Neural cell (in vitro differentiated cells): ENCODE results near the gene ASAH2B. TPM values are rescaled to one million over a fixed set of nuclear protein-coding genes. Genes with fewer than 3 reads are reported as not detected.
"Not testable (repeated sequence)": the region's sequence is repeated elsewhere in the genome, so short reads cannot be mapped to it uniquely, and the experiment has no call there.

Experiments
- H2AFZ ChIP-seq: fragments of 200-600, 300-800 bp; sonication (generic), shearing (Covaris generic); 2 replicates; pipeline ENCODE4 v1.6.0; 2014; ENCODE audit warnings: low read depth, mild to moderate bottlenecking, antibody characterized with exemption, low read length, moderate library complexity
- H3F3A ChIP-seq: fragments of 200-600 bp; shearing (Covaris generic); 2 replicates; pipeline ENCODE4 v1.6.1; 2016; ENCODE audit warnings: mild to moderate bottlenecking, moderate library complexity, mixed read lengths, antibody characterized with exemption, low read length; ENCODE audit not compliant: insufficient read depth, poor library complexity, severe bottlenecking
- H3K27ac ChIP-seq: fragments of 200-600, 300-800 bp; sonication (generic), shearing (Covaris generic); 2 replicates; pipeline ENCODE4 v1.5.1; 2014; ENCODE audit warnings: mild to moderate bottlenecking, low read length, moderate library complexity
- H3K27me3 ChIP-seq: fragments of 300-800, 200-600 bp; sonication (generic), shearing (Covaris generic); 2 replicates; pipeline ENCODE4 v1.6.0; 2014; ENCODE audit warnings: mild to moderate bottlenecking, low read depth, low read length, moderate library complexity; ENCODE audit not compliant: insufficient read depth
- H3K36me3 ChIP-seq: fragments of 300-800, 200-600 bp; sonication (generic), shearing (Covaris generic); 2 replicates; pipeline ENCODE4 v1.5.1; 2014; ENCODE audit warnings: mild to moderate bottlenecking, antibody characterized with exemption, low read length, moderate library complexity; ENCODE audit not compliant: insufficient read depth
- H3K4me2 ChIP-seq: fragments of 300-800, 200-600 bp; sonication (generic), shearing (Covaris generic); 2 replicates; pipeline ENCODE4 v1.6.0; 2014; ENCODE audit warnings: mild to moderate bottlenecking, low read length
- H3K4me3 ChIP-seq: fragments of 300-800, 200-600 bp; sonication (generic), shearing (Covaris generic); 2 replicates; pipeline ENCODE4 v1.5.1; 2014; ENCODE audit warnings: mild to moderate bottlenecking, low read length, moderate library complexity
- H3K79me2 ChIP-seq: fragments of 200-600 bp; shearing (Covaris generic); replicated peaks from 2 replicates; pipeline ENCODE4 v1.6.0; 2014; ENCODE audit warnings: mild to moderate bottlenecking, low read length, moderate library complexity; ENCODE audit not compliant: insufficient read depth
- H3K9ac ChIP-seq: fragments of 300-800, 200-600 bp; sonication (generic), shearing (Covaris generic); 2 replicates; pipeline ENCODE4 v1.6.1; 2016; ENCODE audit warnings: mild to moderate bottlenecking, low read length, mixed read lengths
- H3K9me2 ChIP-seq: fragments of 200-600 bp; shearing (Covaris generic); 2 replicates; pipeline ENCODE4 v1.6.1; 2016; ENCODE audit warnings: mild to moderate bottlenecking, low read length, mixed read lengths; ENCODE audit not compliant: insufficient read depth
- H3K9me3 ChIP-seq: fragments of 200-600, 300-800 bp; sonication (generic), shearing (Covaris generic); 2 replicates; pipeline ENCODE4 v1.6.1; 2016; ENCODE audit warnings: mild to moderate bottlenecking, mixed run types, low read length, moderate library complexity, mixed read lengths
- H4K20me1 ChIP-seq: fragments of 200-600 bp; shearing (Covaris generic); 2 replicates; pipeline ENCODE4 v1.6.1; 2016; ENCODE audit warnings: mild to moderate bottlenecking, mixed run types; ENCODE audit not compliant: insufficient read depth
- CTCF ChIP-seq: fragments of 450-650 bp; IDR thresholded peaks from 2 replicates; pipeline ENCODE4 v1.5.1; 2014; ENCODE audit warnings: antibody characterized with exemption, mild to moderate bottlenecking, moderate library complexity; ENCODE audit not compliant: poor library complexity, severe bottlenecking
- EP300 ChIP-seq: fragments of 450-650 bp; conservative IDR thresholded peaks from 2 replicates; pipeline ENCODE4 v1.6.1; 2014; ENCODE audit warnings: antibody characterized with exemption, mild to moderate bottlenecking, moderate library complexity; ENCODE audit not compliant: poor library complexity, severe bottlenecking
- EZH2 ChIP-seq: fragments of 200-600, 300-800 bp; shearing (Covaris generic), sonication (generic); IDR thresholded peaks from 2 replicates; pipeline ENCODE4 v1.6.1; 2014; ENCODE audit warnings: antibody characterized with exemption, low read length, borderline replicate concordance, mild to moderate bottlenecking; ENCODE audit not compliant: insufficient read depth, poor library complexity, severe bottlenecking
- MXI1 ChIP-seq: fragments of 450-650 bp; conservative IDR thresholded peaks from 2 replicates; pipeline ENCODE4 v1.6.1; 2014; ENCODE audit warnings: antibody characterized with exemption, mild to moderate bottlenecking; ENCODE audit not compliant: poor library complexity, severe bottlenecking
- POLR2AphosphoS5 ChIP-seq: IDR thresholded peaks from 2 replicates; pipeline ENCODE4 v1.6.1; 2012
- RAD21 ChIP-seq: fragments of 450-650 bp; conservative IDR thresholded peaks from 2 replicates; pipeline ENCODE4 v1.6.1; 2014; ENCODE audit warnings: antibody characterized with exemption, mild to moderate bottlenecking, moderate library complexity
- SMC3 ChIP-seq: fragments of 450-650 bp; conservative IDR thresholded peaks from 2 replicates; pipeline ENCODE4 v1.6.1; 2014; ENCODE audit warnings: antibody characterized with exemption, mild to moderate bottlenecking, moderate library complexity; ENCODE audit not compliant: poor library complexity
- TAF1 ChIP-seq: IDR thresholded peaks from 2 replicates; pipeline ENCODE4 v1.6.1; 2012; ENCODE audit warnings: low read depth
- polyA plus RNA-seq: library from polyadenylated mRNA; depleted of rRNA; stranded (reverse); fragments of >200 nt; gene quantifications from 2 replicates; pipeline ENCODE4 v1.2.3, GENCODE V29; 2014

The ASAH2B gene
- polyA plus RNA-seq, 1 donor from 2014 or later: 14.9 TPM

- not testable (repeated sequence) for H3K79me2 ChIP-seq, H3K27me3 ChIP-seq, H3K9ac ChIP-seq, H3K27ac ChIP-seq, H4K20me1 ChIP-seq, H2AFZ ChIP-seq, H3K36me3 ChIP-seq, H3K9me3 ChIP-seq, H3F3A ChIP-seq, H3K9me2 ChIP-seq, H3K4me3 ChIP-seq, H3K4me2 ChIP-seq
Measured at GRCh38 chr10:50706006-50706405, 33.7 kb upstream of the ASAH2B start.

GRCh38 chr10:50710241-50710640 is 29.5 kb upstream of the ASAH2B start:
- not testable (repeated sequence) for H3K79me2 ChIP-seq, H3K27me3 ChIP-seq, H2AFZ ChIP-seq, H3K9me3 ChIP-seq, H3F3A ChIP-seq, H3K9ac ChIP-seq, H3K4me2 ChIP-seq, H3K36me3 ChIP-seq, H3K4me3 ChIP-seq, H3K9me2 ChIP-seq, H4K20me1 ChIP-seq, H3K27ac ChIP-seq

GRCh38 chr10:50723812-50724211 is 15.9 kb upstream of the ASAH2B start:
- not testable (repeated sequence) for H3K9me3 ChIP-seq, H2AFZ ChIP-seq, H3K4me2 ChIP-seq, H3K27ac ChIP-seq, H3K36me3 ChIP-seq, H3K4me3 ChIP-seq, H3K27me3 ChIP-seq, H4K20me1 ChIP-seq, H3K9ac ChIP-seq, H3K79me2 ChIP-seq, H3K9me2 ChIP-seq, H3F3A ChIP-seq

GRCh38 chr10:50728112-50728511 is 11.6 kb upstream of the ASAH2B start:
- not testable (repeated sequence) for H3F3A ChIP-seq, H3K4me3 ChIP-seq, H3K4me2 ChIP-seq, H3K9ac ChIP-seq, H3K79me2 ChIP-seq, H3K36me3 ChIP-seq, H3K27me3 ChIP-seq, H3K9me2 ChIP-seq, H4K20me1 ChIP-seq, H3K9me3 ChIP-seq, H2AFZ ChIP-seq, H3K27ac ChIP-seq

- H3K4me2 ChIP-seq, H3F3A ChIP-seq, H3K9me3 ChIP-seq, H3K36me3 ChIP-seq, H3K27me3 ChIP-seq, H3K79me2 ChIP-seq, H4K20me1 ChIP-seq, H3K9me2 ChIP-seq: not testable (repeated sequence)
- H3K9ac ChIP-seq: peak overlapping the region; percentile 70
- H2AFZ ChIP-seq: peak overlapping the region; percentile 88
- H3K27ac ChIP-seq: peak overlapping the region; percentile 76
- peak overlapping the region; percentile 88 for H3K4me3 ChIP-seq
Measured at GRCh38 chr10:50738987-50739617, 634 bp upstream of the ASAH2B start.

- H3K27ac ChIP-seq: peak overlapping the region; percentile 76
- TF ChIP-seq MXI1 (no peak), TAF1 (no peak), CTCF (no peak), SMC3 (no peak), RAD21 (no peak), EP300 (no peak), POLR2AphosphoS5 (no peak), EZH2 (no peak)
Measured at GRCh38 chr10:50740293-50740648, 535 bp downstream of the ASAH2B start.

More at GRCh38 chr10:50740293-50740648, 535 bp downstream of the ASAH2B start:
- peak overlapping the region; percentile 88 for H3K4me3 ChIP-seq
- H3K79me2 ChIP-seq: no peaks in the 10 kb centered on the region
- H3K9me3 ChIP-seq: no peaks in the 10 kb centered on the region
- H3K27me3 ChIP-seq: no peaks in the 10 kb centered on the region
- no peaks in the 10 kb centered on the region for H3F3A ChIP-seq
- H3K9me2 ChIP-seq: no peaks in the 10 kb centered on the region
- peak overlapping the region; percentile 78 for H3K4me2 ChIP-seq
- no peaks in the 10 kb centered on the region for H3K36me3 ChIP-seq
- H3K9ac ChIP-seq: peak overlapping the region; percentile 70
- H2AFZ ChIP-seq: peak overlapping the region; percentile 88
- no peaks in the 10 kb centered on the region for H4K20me1 ChIP-seq
